PFSK-1 (cell line): Measurements from ENCODE around the gene CPN1.

Experiments used
- POLR2AphosphoS5 ChIP-seq: IDR thresholded peaks from 2 replicates; pipeline ENCODE4 v1.6.1; 2012; ENCODE audit warnings: low read depth, mild to moderate bottlenecking, control low read depth, low read length, moderate library complexity
- TAF1 ChIP-seq: IDR thresholded peaks from 2 replicates; pipeline ENCODE4 v1.6.1; 2012; ENCODE audit warnings: low read length, control low read depth, borderline replicate concordance; ENCODE audit not compliant: insufficient read depth

DNA sequence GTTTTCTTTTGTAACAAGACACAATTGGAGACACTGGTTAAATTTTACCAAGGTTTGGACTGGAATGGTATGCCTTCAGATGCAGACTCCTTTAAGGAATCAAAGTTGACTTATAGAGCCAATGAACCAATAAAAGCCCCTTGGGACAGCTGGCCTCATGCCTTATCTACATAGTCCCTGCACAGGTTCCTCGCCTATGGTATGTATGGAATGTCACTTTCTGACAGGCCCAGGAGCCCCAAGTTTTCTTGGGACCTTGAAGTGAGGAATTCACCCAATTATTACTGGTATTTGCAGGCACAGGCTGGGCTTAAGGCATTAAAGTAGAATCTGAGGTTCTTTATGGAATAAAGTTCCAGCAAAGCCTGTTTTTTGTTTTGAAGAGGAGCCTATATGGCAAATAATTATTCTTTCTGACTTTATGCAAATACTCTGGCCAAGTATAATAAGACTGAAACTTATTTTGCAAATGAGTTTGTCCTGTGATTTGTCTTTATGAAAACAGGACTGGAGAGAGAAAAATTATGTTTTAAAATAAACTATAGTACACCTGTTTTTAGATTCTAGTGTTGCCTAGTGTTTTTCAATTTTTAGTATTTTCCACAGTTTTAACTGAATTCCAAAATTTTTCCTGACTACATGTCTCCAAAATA is 47.8 kb downstream of the CPN1 start:
- TF ChIP-seq TAF1 (no peak), POLR2AphosphoS5 (no peak)
